ENCODE measurements around the gene FYN.
"Not testable (repeated sequence)": the region's sequence is repeated elsewhere in the genome, so short reads cannot be mapped to it uniquely, and the experiment has no call there.

FYN gene

GRCh38 chr6:111696814-111697213 lies 176.4 kb downstream of the FYN start:
- DNase-seq: no peak

GRCh38 chr6:111692327-111693164 lies 180.7 kb downstream of the FYN start:
- DNase-seq: no peak

GRCh38 chr6:111691345-111692225 lies 181.7 kb downstream of the FYN start:
- no peak for DNase-seq

- no peak for DNase-seq
Observed at GRCh38 chr6:111689946-111690345, 183.3 kb downstream of the FYN start.

GRCh38 chr6:111689419-111689818 lies 183.8 kb downstream of the FYN start:
- DNase-seq: no peak

- DNase-seq: no peak
Observed at GRCh38 chr6:111688331-111688730, 184.9 kb downstream of the FYN start.

GRCh38 chr6:111687652-111688051 lies 185.6 kb downstream of the FYN start:
- DNase-seq: no peak

- DNase-seq: no peak
Observed at GRCh38 chr6:111686932-111687266, 186.4 kb downstream of the FYN start.

- DNase-seq: no peak
Observed at GRCh38 chr6:111686249-111686931, 186.9 kb downstream of the FYN start.

GRCh38 chr6:111685526-111685925 lies 187.7 kb downstream of the FYN start:
- DNase-seq: no peak

- no peak for DNase-seq
Observed at GRCh38 chr6:111685058-111685457, 188.2 kb downstream of the FYN start.

- no peak for DNase-seq
Observed at GRCh38 chr6:111683749-111684267, 189.4 kb downstream of the FYN start.

GRCh38 chr6:111683157-111683556 lies 190.1 kb downstream of the FYN start:
- no peak for DNase-seq

- DNase-seq: no peak
Observed at GRCh38 chr6:111681860-111682259, 191.4 kb downstream of the FYN start.

GRCh38 chr6:111680811-111681609 lies 192.2 kb downstream of the FYN start:
- not testable (repeated sequence) for DNase-seq

- DNase-seq: no peak
Observed at GRCh38 chr6:111680015-111680712, 193.1 kb downstream of the FYN start.

- DNase-seq: no peak
Observed at GRCh38 chr6:111679126-111679858, 194.0 kb downstream of the FYN start.

- no peak for DNase-seq
Observed at GRCh38 chr6:111677249-111677990, 195.8 kb downstream of the FYN start.

GRCh38 chr6:111676383-111676782 lies 196.9 kb downstream of the FYN start:
- no peak for DNase-seq

GRCh38 chr6:111674883-111675282 lies 198.4 kb downstream of the FYN start:
- no peak for DNase-seq

All from RPMI8226 (cell line).